ENCODE data around the gene PDE1A.

DNA sequence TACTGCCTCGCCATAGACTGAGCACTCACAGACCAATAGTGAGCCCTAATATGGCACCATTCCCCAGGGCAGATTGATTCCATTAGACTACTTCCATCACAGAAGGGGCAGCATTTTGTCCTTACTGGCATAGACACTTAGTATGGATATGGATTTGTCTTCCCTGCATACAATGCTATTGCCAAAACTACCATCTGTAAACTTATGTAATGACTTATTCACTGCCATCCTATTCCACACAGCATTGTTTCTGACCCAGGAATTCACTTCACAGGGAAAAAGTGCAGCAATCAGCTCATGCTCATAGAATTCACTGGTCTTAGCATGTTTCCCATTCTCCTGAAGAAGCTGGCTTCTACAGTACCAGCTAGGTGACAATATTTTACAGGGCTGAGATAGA, 262.1 kb downstream of the PDE1A start:
- TF ChIP-seq, protein P1, sequence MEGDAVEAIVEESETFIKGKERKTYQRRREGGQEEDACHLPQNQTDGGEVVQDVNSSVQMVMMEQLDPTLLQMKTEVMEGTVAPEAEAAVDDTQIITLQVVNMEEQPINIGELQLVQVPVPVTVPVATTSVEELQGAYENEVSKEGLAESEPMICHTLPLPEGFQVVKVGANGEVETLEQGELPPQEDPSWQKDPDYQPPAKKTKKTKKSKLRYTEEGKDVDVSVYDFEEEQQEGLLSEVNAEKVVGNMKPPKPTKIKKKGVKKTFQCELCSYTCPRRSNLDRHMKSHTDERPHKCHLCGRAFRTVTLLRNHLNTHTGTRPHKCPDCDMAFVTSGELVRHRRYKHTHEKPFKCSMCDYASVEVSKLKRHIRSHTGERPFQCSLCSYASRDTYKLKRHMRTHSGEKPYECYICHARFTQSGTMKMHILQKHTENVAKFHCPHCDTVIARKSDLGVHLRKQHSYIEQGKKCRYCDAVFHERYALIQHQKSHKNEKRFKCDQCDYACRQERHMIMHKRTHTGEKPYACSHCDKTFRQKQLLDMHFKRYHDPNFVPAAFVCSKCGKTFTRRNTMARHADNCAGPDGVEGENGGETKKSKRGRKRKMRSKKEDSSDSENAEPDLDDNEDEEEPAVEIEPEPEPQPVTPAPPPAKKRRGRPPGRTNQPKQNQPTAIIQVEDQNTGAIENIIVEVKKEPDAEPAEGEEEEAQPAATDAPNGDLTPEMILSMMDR (IDR thresholded peaks at IDR 0.05): no peak
- no peak for TF ChIP-seq POLR2A (IDR thresholded peaks at IDR 0.05)

All from adrenal gland (tissue), 5 donors.